Measurements from ENCODE around the gene TLK2. TPM values are rescaled to one million over a fixed set of nuclear protein-coding genes. Genes with fewer than 3 reads are reported as not detected.

Gene TLK2
- total and polyA plus RNA-seq, 2 donors (not counting 3 experiments of a cell fraction or from before 2014, with no cell fraction given) = 30.7 to 40.7 TPM

GRCh38 chr17:62648251-62648955 lies 169.8 kb downstream of the TLK2 start:
- Histone ChIP-seq H4K20me1 (replicated peaks; ENCODE audit: control insufficient read depth, extremely low read depth, insufficient read depth, low read length) (no peaks in the 10 kb centered on the region), H3K27ac (ENCODE audit: insufficient read depth, low read depth, low read length) (no peak overlapping the region), H3K9ac (replicated peaks; ENCODE audit: extremely low read depth, insufficient read depth, low read length) (no peak overlapping the region), H3K27me3 (ENCODE audit: control insufficient read depth in 2 of 2, insufficient read depth in 2 of 2, low read length in 2 of 2) (no peaks in the 10 kb centered on the region), H2AFZ (ENCODE audit: low read depth, low read length) (no peak overlapping the region), H3K9me3 (replicated peaks; ENCODE audit: control insufficient read depth, insufficient read depth, low read length) (no peaks in the 10 kb centered on the region), H3K4me2 (ENCODE audit: insufficient read depth, low read length) (no peak overlapping the region), H3K79me2 (ENCODE audit: control insufficient read depth, insufficient read depth, low read length) (no peaks in the 10 kb centered on the region), H3K4me1 (ENCODE audit: control insufficient read depth, extremely low read depth, insufficient read depth, low read length) (peaks cover 12% of the 10 kb centered on the region), H3K4me3 (replicated peaks in 1 of 3; ENCODE audit: insufficient read depth in 1 of 3, low read depth in 1 of 3, low read length in 3 of 3) (no peak overlapping the region), H3K9me1 (replicated peaks; ENCODE audit: control insufficient read depth, extremely low read depth, insufficient read depth, low read length) (no peaks in the 10 kb centered on the region), H3K36me3 (ENCODE audit: control insufficient read depth in 2 of 2, extremely low read depth in 1 of 2, insufficient read depth in 2 of 2, low read length in 2 of 2) (no peaks in the 10 kb centered on the region)
- ChIA-PET CTCF (interaction anchor here (1.2 kb wide), 1 partner anchor 9 kb away, joined by 5 read pairs; no protein-coding TSS in a partner anchor), POLR2A (no interaction called here)
- no TSS peak for BruUV-seq (replicated peaks)
- DNase-seq (ENCODE audit: low read depth, low spot score) = no peak
- TF ChIP-seq MYC (IDR thresholded peaks at IDR 0.05; ENCODE audit: low read depth, low read length) = no peak
- TF ChIP-seq FOS (IDR thresholded peaks at IDR 0.05; ENCODE audit: borderline replicate concordance, insufficient read depth, low read length) = no peak
- TF ChIP-seq EZH2 (IDR thresholded peaks at IDR 0.05; ENCODE audit: borderline replicate concordance, low read depth, low read length, severe bottlenecking) = no peak
- TF ChIP-seq POLR2AphosphoS5 (IDR thresholded peaks at IDR 0.05; ENCODE audit: insufficient read depth, low read depth, low read length) = no peak
- TF ChIP-seq GATA2 (IDR thresholded peaks at IDR 0.05; ENCODE audit: insufficient read depth, insufficient read length, low read depth, low read length) = no peak
- no peak for TF ChIP-seq MAX (IDR thresholded peaks at IDR 0.05; ENCODE audit: insufficient read depth, insufficient read length)
- no peak for TF ChIP-seq POLR2A (IDR thresholded peaks at IDR 0.05; ENCODE audit: low read depth, low read length)
- TF ChIP-seq JUN (IDR thresholded peaks at IDR 0.05; ENCODE audit: borderline replicate concordance, insufficient read depth, insufficient read length, low read depth) = no peak
- TF ChIP-seq CTCF (IDR thresholded peaks at IDR 0.05; ENCODE audit: extremely low read depth in 1 of 2, insufficient read depth in 1 of 2, low read depth in 1 of 2, low read length in 2 of 2) = no peak
- FAIRE-seq = no peak
- intact Hi-C loops (cut with micrococcal nuclease) (no loop called here), dilution Hi-C loops (cut with MboI; ENCODE audit: extremely low pct_ligation_motif_present, low sequenced_read_pairs) (no loop called here)

Measured in endothelial cell of umbilical vein (primary cell).